NCI-H2081 treated with DMSO at 0.1 percent for 48 hours (cell line): ENCODE measurements around the gene PAMR1.
"Not testable (repeated sequence)": the region's sequence is repeated elsewhere in the genome, so short reads cannot be mapped to it uniquely, and the experiment has no call there.

Experiments
- DNase-seq: peaks from one replicate; lab custom pipeline; 2025; lab: John Stamatoyannopoulos, UW

The PAMR1 gene

GRCh38 chr11:35525501-35526175 is at the start of gene PAMR1:
TSS of gene PAMR1 (minus strand) at chr11:35525616. CDS start at chr11:35525585, 31 bp downstream.
- DNase-seq: no peak

DNA sequence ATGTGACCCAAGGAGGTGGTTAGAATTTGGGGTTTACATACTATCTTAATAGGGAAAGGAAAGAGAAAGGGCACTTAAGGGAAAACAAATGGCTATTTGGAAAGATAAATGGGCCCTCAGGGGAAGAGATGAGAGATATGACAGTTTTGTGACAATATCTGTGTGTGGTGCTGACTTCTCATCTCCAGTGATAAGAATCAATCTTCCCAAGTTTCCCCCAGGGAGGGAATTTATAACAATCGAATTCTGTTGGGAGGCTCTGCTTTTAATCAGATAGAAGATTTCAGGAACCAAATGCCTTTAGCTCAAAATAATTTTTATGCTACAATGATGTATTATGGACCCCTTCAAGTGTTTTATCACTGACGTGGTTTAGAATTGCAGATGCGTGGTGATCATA is 46.3 kb upstream of the PAMR1 start:
- DNase-seq: no peak

- no peak for DNase-seq
Observed at GRCh38 chr11:35567737-35568465, 42.5 kb upstream of the PAMR1 start.

- no peak for DNase-seq
Observed at GRCh38 chr11:35566885-35567284, 41.5 kb upstream of the PAMR1 start.

DNA sequence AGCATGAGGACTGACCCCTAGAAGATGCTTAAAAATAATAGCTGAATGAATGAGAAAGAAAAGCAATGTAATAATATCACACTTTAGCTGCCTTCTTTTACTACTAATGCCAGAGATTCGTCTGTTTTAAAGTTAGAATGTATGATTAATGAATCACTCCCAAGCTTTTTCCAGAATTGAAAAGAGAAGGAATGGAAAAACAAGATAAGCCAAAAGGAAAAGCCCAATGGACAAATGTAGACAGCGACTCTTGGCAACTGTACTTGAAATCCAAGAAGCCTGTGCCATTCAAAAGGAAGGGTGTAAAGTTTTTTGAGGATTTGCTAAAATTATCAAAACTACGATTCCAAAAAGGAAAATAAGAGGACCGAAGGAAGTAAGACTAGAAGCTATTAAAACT is 40.8 kb upstream of the PAMR1 start:
- DNase-seq: no peak

DNA sequence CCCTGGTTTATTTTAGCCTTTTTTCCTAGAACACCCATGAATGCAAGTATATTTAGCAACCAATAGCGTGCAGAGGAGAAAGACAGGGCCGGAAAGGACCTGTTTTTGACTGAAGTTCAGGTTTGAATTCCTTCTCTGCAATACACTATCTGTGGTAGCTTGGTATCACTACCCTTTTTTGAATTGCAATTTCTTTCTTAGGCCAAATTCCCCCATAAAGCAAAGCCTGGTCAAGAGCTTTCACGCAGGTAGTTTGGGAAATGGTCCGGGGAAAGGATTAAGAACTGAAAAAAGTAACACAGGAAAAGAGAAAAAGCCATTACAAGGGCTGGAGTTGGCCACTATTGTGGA is 38.8 kb upstream of the PAMR1 start:
- no peak for DNase-seq

GRCh38 chr11:35563484-35564244 is 38.2 kb upstream of the PAMR1 start:
- DNase-seq: no peak

- DNase-seq: no peak
Observed at GRCh38 chr11:35559949-35560348, 34.5 kb upstream of the PAMR1 start.

DNA sequence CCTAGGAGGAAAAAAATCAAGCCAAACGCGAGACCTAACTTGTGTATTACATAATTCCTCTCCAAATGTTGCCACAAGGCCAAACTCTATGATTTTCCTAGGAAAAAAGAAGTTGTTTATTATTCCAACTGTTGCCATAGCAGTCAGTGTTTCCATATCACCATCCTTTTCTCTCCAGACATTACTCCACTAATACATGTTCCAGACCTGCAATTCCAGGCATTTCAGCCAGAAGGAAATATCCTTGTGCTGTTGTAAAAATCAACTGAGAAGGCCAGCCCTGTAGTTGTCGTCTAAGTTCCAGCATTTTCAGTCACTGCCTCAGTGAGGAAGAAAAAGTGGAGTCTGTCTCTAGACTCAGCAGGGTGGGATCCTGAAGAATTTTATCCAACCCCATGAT is 33.1 kb upstream of the PAMR1 start:
- DNase-seq: no peak

GRCh38 chr11:35555488-35555887 is 30.1 kb upstream of the PAMR1 start:
- no peak for DNase-seq

DNA sequence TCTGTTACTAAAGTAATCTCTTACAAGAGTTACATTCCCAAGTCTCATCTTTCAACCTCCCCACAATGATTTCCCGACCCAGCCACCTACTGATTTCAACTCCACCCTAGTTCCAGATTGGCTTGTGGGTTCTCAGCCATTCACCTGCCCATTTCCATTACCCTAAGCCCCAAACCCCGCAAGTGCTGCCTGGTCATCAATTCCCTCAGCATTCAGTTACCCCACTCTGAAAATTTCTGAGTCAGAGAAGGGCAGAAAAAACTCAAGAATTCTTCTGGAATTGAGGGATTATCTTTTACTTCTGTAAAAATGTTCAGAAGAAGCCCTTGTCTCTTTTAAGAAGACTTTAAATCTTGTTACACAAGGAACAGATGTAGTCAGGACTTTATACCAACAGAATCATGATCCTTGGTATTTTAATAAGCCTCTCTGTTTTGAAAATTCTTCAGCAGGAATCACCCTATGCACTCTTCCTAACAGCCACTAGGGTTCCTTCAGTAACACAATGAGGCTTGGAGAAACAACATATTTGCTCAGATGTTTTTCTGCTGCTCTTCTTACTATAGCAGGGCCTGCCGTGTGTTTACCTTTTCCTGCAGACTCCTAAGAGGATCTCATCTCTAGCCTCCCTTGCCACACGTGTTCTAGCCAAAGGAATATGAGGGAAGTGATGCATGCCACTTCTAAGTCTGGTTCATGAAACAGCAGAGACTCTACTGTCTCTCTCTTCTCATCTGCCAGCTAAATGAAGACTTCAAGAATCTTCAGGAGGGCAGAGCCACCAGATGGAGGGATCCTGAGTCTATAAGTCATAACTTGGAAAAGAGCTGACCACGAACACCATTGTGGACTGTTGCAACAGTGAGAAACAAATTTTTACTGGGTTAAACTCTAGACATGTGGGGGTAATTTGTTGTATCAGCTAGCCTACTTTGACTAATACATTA is 29.3 kb upstream of the PAMR1 start:
- no peak for DNase-seq

- DNase-seq: no peak
Observed at GRCh38 chr11:35553831-35554230, 28.4 kb upstream of the PAMR1 start.

DNA sequence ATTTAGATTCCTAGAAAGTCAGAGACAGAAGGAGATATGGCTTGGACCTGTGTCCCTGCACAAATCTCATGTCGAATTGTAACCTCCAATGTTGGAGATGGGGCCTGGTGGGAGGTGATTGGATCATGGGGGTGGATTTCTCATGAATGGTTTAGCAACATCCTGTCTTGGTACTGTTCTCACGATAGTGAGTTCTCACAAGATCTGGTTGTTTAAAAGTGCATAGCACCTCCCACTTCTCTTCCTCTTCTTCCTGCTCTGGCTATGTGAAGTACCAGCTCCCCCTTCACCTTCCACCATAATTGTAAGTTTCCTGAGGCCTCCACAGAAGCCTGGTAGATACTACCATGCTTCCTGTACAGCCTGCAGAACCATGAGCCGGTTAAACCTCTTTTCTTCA is 27.6 kb upstream of the PAMR1 start:
- no peak for DNase-seq

DNA sequence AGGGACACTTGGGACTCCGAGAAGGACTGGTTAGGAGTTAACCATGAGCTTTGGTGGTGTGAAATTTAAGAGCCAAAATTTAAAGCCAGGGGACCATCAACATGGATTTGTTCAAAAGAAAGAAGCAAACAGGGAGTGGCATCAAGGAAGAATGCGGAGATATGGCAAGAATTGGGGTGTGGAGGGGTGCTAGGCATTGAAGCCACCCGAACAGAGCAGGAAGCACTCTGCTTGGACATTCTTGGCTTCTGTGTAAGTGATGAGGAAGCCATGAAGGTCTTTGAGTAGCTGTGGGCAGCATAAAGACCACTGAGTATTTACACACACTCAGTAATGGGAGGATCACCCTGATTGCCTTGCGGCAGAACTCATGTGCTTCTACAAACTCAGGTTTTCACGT is 27.2 kb upstream of the PAMR1 start:
- no peak for DNase-seq

GRCh38 chr11:35550374-35551036 is 25.1 kb upstream of the PAMR1 start:
- no peak for DNase-seq

DNA sequence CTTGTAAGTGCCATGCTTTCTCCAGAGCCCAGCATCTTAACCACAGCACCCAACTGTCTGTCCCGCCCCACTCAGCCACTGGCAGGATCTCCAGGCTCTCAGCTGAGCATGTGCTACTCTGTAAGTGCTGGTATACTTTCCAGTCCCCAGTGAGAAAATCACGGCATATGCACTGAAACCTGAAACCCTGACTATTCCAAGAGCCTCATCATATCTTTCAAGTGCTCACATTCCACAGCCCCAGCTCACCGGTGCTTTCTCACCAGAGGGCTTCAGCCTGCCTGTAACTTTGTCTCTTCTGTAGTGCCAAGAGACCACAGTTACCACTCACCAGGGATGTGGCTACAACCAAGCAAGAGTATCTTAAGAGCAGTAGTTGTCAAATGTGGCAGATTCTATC is 24.4 kb upstream of the PAMR1 start:
- DNase-seq: no peak

GRCh38 chr11:35548925-35549561 is 23.6 kb upstream of the PAMR1 start:
- DNase-seq: no peak

GRCh38 chr11:35547995-35548394 is 22.6 kb upstream of the PAMR1 start:
- DNase-seq: not testable (repeated sequence)

DNA sequence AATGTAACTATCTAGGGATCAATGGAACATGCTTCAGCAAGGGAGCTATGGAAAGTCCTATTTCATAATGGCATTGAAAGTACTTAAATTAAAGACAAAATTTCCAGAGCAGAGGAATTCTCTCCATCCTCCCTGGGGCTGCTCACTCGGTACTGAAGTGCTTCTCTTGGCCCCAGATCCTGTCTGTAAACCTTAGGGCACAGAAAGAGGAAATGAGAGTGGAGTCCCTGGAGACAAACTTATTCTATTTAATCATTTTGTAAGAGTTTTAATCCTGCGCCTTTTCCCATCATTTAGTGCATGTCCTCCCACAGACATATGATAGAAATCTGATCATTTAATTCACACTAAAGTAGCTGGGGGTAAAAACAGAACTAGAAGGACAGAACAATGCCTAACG is 20.9 kb upstream of the PAMR1 start:
- no peak for DNase-seq

GRCh38 chr11:35545391-35546003 is 20.1 kb upstream of the PAMR1 start:
- no peak for DNase-seq

DNA sequence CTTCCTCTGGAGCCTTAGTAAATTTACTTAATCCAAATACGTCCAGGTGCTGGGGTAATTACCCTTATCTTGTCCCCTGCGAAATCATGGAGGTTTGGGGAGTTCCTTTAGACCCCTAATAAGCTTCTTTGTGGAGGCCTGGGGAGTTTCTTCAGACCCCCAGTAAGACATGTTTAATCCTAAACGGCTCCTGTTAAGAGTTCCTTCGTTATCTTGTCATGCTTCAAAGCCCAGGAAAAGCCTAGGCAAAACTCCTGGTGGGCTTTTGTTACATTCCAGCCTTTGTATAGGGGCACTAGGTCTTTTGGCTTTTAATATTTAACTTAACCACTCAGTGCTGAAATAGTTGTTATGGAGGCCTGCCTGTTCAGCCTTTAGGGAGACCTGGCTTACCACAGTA is 18.1 kb upstream of the PAMR1 start:
- DNase-seq: no peak
